HG02885 (cell line): ENCODE measurements around the gene SYTL1.
A peak's percentile ranks its signal among the peaks of the same experiment; 100 is the strongest.

ENCODE experiments used
- ATAC-seq: cut with Tn5 transposase; IDR thresholded peaks from one replicate; pipeline ENCODE4 v1.9.1; 2021; ENCODE audit warnings: mild to moderate bottlenecking; ENCODE audit not compliant: unreplicated experiment, poor library complexity

SYTL1 gene

GRCh38 chr1:27316860-27317259, 25.0 kb upstream of the SYTL1 start:
- no peak for ATAC-seq

GRCh38 chr1:27318136-27318535, 23.7 kb upstream of the SYTL1 start:
- no peak for ATAC-seq

- no peak for ATAC-seq
These were observed 23.2 kb upstream of the SYTL1 start for GRCh38 chr1:27318596-27318995.

GRCh38 chr1:27321813-27322568, 19.8 kb upstream of the SYTL1 start, which contains the start of gene TMEM222:
Gene TMEM222, plus strand, starts transcription at chr1:27322163. Its CDS starts 35 bp downstream, at chr1:27322198.
- peak; percentile 92 for ATAC-seq

- no peak for ATAC-seq
These were observed 19.1 kb upstream of the SYTL1 start for GRCh38 chr1:27322569-27323240.

- ATAC-seq: no peak
These were observed 16.5 kb upstream of the SYTL1 start for GRCh38 chr1:27325286-27325685.

- ATAC-seq: no peak
These were observed 13.9 kb upstream of the SYTL1 start for GRCh38 chr1:27327964-27328363.

- ATAC-seq: no peak
These were observed 11.0 kb upstream of the SYTL1 start for GRCh38 chr1:27330786-27331185.

GRCh38 chr1:27331426-27331825, 10.4 kb upstream of the SYTL1 start:
- ATAC-seq: no peak

GRCh38 chr1:27331922-27332321, 9.9 kb upstream of the SYTL1 start:
- ATAC-seq: no peak

GRCh38 chr1:27332536-27333281, 9.1 kb upstream of the SYTL1 start:
- ATAC-seq: no peak

GRCh38 chr1:27333717-27334279, 8.0 kb upstream of the SYTL1 start:
- no peak for ATAC-seq

GRCh38 chr1:27335506-27336422, 6.1 kb upstream of the SYTL1 start:
- no peak for ATAC-seq

- ATAC-seq: no peak
These were observed 5.1 kb upstream of the SYTL1 start for GRCh38 chr1:27336756-27337155.

- ATAC-seq: no peak
These were observed 3.1 kb upstream of the SYTL1 start for GRCh38 chr1:27338751-27339150.

GRCh38 chr1:27339213-27339612, 2.6 kb upstream of the SYTL1 start:
- ATAC-seq: no peak

GRCh38 chr1:27342391-27342777, 562 bp downstream of the SYTL1 start:
- no peak for ATAC-seq

- peak; percentile 51 for ATAC-seq
These were observed 1.2 kb downstream of the SYTL1 start for GRCh38 chr1:27342778-27343638.

GRCh38 chr1:27343639-27344025, 1.8 kb downstream of the SYTL1 start:
- ATAC-seq: no peak
